ELR (cell line): ENCODE measurements around the gene DOK3.

Source experiments
- DNase-seq: peaks from one replicate; pipeline ENCODE4 v3.0.0-alpha.2; 2015; ENCODE audit warnings: low read depth

Gene DOK3

GRCh38 chr5:177478711-177479646, 30.6 kb downstream of the DOK3 start:
- DNase-seq, result no peak

- no peak for DNase-seq
Observed at GRCh38 chr5:177477701-177478477, 31.7 kb downstream of the DOK3 start.

DNA sequence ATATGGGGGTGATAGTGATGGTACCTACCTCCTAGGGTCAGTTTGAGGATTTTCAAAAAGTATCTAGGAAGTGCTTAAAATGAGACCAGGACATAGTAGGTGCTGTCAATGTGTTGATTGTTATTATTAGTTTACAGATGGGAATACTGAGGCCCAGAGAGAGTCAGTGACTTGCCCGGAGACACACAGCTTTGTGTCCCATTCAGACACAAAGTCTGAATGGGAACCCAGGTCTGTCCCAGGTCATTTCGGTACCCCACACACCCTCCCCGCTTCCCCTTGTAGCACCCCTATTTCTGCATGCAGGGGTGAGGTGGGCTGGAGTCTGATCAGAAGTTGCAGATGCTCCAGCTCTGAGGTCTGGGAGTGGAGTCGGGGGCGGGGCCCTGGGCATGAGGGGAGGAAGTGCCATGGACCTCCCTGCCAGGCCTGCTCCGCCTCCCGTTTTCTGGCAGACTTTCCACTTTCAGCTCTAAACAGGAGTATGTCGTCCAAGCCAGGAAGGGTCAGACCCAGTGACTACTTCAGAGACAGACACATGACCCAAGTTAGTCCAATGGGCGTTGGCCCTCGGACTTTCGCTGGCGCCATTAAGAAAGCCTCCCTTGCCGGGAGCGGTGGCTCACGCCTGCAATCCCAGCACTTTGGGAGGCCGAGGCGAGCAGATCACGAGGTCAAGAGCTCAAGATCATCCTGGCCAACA, 32.9 kb downstream of the DOK3 start:
- no peak for DNase-seq

- DNase-seq, result no peak
Observed at GRCh38 chr5:177475563-177476427, 33.8 kb downstream of the DOK3 start.

- no peak for DNase-seq
Observed at GRCh38 chr5:177474846-177475562, 34.6 kb downstream of the DOK3 start.

DNA sequence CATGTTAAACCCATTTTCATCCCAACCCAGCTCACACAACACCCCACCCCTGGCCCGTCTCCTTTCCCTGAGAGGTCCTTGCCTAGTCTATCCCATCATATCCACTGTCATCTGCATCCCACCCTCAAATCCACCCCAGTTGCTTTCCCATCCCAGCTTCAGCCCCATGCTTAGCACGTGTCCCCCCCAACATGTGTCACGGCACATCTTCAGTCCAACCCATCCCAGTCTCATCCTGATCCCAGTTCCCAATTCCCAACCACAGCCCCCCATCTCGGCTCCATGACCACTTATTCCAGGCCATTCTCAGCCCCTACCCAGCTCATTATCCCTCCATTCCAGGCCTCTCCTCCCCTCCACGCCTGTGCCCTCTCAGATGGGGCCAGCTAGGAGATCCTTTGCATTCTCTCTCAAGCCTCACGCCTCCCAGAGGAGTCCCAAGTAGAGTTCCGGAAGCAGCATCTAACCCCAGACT, 35.6 kb downstream of the DOK3 start:
- no peak for DNase-seq

GRCh38 chr5:177473443-177474001, 36.1 kb downstream of the DOK3 start, which contains the start of gene DBN1:
TSS of gene DBN1 (minus strand) at chr5:177473634. CDS start at chr5:177473521, 113 bp downstream.
- DNase-seq, result peak; percentile 72

DNA sequence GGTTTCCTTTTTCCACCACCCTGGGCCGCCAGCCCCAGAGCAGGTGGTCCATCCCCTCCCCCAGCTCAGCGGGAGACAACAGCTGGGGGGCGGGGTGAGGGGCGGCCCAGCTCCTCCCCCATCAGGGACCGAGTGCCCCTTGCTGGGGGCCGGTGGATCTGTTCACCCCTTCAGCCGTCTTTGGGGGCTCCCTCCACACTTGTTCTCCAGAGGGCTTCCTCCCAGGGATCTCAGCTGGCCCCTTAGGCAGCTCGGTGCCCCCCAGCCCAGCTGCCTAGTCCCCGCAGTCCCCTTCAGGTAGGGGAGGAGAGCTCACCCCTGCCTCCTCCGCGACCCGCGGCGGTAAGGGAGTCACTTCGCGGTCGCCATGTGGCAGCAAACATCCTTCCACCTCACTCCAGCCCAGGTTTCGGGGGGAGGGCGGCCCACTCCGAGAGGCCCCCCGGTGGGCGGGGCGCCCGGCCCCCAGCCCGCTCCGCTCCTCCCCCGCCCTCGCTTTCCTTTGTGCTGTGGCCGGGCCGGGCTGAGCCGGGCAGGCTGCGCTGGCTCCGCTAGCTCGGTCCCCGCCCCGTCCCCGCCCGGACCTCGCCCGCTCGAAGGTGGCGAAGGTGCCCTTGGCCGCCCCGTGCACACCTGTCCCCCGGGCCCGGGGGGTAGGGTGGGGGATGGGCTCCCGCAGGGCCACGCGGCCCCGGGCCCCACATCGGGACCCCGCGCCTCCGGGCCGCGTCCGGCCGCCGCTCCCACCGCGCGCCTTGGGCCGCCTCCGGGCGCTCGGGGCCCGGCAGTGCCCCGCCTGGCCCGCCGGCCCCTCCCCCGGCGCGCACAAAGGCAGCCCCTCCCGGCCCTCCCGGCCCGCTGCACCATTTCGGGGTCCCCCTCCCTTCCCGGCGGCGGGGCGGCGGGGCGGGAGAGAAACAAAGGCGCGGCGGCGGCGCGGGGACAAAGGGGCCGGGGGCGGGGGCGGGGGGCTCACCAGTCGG, 36.9 kb downstream of the DOK3 start:
- peak; percentile 65 for DNase-seq

DNA sequence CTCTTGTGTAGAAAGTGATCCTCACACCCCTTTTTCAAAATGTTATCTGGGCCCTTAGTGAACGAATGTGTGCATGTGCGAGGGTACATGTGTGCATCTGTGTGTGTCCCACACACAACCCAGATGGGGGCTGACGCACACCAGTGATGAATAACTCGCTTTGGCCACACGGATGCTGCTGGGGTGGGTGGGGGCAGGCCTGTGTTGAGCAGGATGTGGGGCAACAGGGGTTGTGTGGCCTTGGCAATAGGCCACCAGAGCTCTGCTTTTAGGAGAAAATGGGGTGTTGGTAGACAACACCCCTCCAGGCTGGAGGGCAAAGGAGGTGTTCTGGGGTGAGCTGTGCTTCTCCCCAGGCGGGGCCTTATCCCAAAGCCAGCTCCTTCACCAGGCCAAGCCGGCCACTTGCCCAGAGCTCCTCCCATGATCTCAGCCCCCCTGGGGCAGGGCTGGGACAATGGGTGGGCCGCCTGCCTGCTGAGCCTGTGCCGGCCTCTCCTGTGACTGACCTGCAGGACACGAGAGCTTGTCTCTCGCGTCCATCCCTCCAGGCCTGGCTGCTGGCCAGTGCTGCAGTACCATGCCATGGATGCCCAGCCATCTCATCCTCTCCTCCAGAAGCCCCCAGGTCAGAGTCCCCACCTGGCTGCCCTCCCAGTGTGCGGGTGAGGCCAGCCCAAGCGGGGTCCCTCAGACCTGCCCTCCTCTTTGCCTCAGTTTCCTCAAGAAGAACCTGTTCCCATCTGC, 37.8 kb downstream of the DOK3 start:
- peak; percentile 80 for DNase-seq

GRCh38 chr5:177470759-177471536, 38.7 kb downstream of the DOK3 start:
- peak; percentile 74 for DNase-seq

DNA sequence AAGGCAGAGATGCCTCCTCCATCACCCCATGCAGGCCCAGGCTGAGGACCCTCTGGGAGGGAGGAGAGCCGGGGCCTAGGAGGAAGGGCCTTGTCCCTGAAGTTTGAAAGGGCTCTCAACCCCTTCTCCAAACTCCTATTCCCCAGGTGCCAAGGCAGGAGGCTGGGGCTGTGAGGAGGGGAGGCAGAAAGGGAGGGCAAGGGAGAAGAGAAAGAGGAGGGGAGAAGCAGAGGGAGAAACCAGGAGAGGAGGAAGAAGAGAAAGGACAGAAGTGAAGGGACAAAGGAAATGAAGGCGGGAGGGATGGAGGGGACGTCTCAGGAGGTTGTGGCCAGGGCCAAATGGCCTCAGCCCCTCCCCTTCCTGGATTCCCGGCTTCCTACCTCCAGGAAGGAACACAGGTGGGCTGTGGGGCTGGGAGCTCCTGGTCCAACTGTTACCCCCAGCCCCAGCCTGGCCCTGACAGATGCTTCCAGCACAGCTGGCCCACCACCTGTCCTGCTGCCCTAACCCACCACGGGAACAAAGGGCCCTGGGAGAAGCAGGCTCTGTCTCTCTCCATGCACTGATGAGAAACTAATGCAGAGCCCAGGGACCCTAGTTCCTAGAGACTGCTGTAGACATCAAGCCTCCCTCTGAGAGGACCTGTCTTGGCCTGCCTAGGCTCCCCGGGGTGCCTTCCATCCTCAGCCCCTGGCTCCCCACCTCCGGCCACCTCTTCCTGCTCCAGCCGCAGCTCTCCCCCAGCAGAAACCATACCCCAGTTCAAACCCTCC, 39.7 kb downstream of the DOK3 start:
- DNase-seq, result no peak

DNA sequence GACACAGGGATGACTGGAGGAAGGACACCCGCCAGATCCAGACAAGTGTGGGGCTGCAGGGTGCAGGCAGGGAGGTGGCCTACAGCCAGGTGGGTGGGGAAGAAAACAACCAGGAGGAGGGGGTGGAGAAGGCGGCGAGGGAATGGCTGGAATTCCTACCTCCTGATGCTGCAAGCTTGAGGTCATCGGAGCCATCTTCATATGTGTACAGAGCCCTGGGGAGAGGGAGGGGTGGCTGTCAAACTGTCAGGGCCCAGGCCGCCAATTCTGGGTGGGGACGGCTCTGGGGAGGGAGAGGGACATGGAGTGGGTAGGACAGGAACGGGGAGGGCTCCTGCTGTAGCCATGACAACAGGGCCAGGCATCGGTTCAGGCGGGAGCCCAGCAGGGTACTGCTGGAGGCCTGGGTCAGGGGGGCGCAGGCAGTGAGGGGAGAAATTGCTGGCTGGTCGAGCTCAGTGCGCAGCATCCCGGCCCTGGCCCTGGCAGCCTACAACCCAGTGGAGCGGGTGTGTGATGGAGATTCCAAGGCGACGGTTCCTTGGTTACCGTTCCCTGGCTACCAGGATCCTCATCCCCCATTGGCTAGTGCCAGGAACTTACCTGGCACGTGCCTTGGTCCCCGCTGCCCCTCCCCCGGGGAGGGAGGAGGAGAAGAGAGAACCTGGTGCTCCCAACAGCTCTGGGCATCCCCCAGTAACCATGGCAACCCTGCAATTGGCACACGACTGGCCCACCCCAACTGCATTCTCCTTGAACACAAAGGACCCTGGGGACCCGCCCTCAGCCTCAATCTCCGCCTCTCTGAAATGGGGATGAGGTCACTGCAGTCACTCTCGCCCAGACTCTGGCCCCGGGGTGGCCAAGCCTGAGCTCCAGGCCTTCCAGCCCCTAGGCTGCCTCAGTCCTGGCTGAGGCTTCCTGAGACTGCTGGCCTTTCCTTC, 40.7 kb downstream of the DOK3 start:
- peak; percentile 62 for DNase-seq

DNA sequence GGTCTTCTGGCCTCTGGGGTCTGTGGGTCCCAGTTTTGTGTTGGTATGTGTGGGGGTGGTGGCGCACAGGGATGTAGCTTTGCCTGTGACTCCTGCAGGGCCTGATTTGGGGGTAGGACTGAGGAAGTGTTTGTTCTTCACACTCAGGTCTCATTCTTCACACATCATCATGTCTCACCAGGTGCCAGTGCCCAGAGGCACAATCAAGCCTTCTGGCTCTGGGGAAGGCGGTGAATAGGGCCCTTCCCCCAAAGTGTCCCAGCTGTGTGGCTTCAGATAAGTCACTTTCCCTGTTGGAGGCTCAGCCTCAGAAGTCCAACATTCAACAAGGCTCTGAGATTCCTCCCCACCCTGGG, 41.3 kb downstream of the DOK3 start:
- no peak for DNase-seq

DNA sequence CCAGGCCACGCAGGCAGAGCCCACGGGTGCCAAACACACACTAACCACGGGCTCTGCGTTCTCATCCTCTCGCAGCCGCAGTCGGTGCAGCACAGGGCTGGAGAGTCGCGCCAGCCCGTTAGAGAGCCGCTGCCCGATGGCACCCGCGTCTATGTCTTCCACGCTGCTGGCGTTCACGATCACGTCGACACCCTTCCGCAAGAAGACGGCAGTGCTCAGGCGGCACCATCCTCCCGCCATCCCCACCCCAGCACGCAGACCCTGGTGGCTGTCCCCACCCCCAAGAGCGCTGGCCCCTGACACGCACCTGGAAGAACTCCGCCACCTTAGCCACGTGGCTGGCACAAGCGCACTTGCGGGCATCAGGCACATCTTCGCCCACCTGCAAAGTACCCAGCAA, 42.2 kb downstream of the DOK3 start:
- no peak for DNase-seq

DNA sequence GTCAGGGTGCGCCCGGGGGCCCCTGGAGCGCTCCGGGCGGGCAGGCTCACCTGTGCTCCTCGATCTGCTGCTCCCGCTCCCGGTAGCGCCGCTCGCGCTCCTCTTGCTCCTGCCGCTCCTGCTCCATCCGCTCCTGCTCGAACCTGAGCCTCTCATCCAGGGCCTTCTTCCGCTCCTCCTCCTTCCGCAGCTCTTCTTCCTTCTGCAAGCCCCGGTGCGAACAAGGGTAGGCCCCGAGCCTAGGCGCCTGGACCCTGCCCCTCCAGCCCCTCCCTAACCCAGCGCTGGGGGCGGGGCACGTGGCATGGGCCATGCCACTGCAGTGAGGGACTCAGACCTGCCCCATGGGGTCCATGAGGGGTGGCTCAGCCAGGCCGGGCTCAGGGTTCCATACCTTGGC, 42.8 kb downstream of the DOK3 start:
- DNase-seq, result no peak

- no peak for DNase-seq
Observed at GRCh38 chr5:177465044-177465443, 44.6 kb downstream of the DOK3 start.
